ENCODE data around the gene CAMK1D.

- TF ChIP-seq CTCF (conservative IDR thresholded peaks at IDR 0.05 in 1 of 2, IDR thresholded peaks at IDR 0.05 in 1 of 2; ENCODE audit: extremely low read depth in 1 of 2, insufficient read depth in 1 of 2, low read depth in 1 of 2, low read length in 2 of 2) (no peak), EZH2 (IDR thresholded peaks at IDR 0.05; ENCODE audit: borderline replicate concordance, low read length) (no peak)
Observed at GRCh38 chr10:12420530-12421120, 71.3 kb downstream of the CAMK1D start.
